GM18909 (cell line): ENCODE measurements around the gene TAF9.
"Not testable (repeated sequence)": the region's sequence is repeated elsewhere in the genome, so short reads cannot be mapped to it uniquely, and the experiment has no call there.

Experiments
- ATAC-seq: cut with Tn5 transposase; IDR thresholded peaks from one replicate; pipeline ENCODE4 v1.9.1; 2021; ENCODE audit warnings: mild to moderate bottlenecking; ENCODE audit not compliant: unreplicated experiment, poor library complexity

Gene TAF9

GRCh38 chr5:69341520-69342161 lies 27.7 kb downstream of the TAF9 start:
- no peak for ATAC-seq

DNA sequence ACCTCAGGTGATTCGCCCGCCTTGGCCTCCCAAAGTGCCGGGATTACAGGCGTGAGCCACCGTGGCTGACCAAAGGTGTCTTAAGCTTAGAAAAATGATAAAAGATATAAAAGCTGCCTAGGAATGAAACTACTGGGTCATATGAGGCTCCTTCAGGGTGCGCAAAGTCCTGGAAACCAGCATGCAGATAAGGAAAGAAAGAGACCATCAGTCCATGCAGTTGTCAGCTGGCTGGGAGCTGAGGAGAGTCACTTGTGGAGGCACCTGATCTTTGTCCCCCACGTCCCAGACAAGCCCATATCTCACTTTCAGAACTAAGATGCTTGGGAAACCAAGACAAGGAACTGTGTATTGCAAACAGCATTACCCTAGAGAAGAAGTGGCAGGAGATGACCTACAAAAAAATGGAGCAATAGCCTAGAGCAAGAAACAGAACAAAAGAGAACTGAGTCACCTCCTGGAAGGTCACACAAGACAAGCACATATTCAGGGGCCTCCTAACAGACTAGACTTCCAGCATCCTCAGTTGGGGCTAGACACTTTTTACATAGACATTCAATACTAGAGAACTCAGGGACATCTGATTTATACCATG lies 33.9 kb downstream of the TAF9 start:
- no peak for ATAC-seq

DNA sequence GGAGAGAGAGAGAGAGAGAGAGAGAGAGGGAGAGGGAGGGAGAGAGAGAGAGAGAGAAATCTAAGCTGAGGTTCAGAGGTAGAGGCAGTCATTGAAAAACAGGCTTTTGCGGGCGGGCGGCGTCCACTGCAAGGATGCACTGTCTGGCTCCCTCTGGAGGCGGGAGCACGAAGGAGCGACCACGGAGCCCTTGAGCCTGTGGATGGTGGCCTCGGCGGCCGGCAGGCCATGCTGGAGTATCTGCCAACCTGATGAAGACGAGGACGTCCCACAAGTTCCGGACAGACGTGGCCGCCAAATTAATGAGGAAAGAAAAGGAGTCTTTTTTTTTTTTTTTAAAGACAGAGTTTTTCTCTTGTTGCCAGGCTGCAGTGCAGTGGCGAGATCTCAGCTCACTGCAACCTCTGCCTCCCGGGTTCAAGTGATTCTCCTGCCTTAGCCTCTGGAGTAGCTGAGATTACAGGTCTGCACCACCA lies 34.5 kb downstream of the TAF9 start:
- peak; percentile 70 for ATAC-seq

DNA sequence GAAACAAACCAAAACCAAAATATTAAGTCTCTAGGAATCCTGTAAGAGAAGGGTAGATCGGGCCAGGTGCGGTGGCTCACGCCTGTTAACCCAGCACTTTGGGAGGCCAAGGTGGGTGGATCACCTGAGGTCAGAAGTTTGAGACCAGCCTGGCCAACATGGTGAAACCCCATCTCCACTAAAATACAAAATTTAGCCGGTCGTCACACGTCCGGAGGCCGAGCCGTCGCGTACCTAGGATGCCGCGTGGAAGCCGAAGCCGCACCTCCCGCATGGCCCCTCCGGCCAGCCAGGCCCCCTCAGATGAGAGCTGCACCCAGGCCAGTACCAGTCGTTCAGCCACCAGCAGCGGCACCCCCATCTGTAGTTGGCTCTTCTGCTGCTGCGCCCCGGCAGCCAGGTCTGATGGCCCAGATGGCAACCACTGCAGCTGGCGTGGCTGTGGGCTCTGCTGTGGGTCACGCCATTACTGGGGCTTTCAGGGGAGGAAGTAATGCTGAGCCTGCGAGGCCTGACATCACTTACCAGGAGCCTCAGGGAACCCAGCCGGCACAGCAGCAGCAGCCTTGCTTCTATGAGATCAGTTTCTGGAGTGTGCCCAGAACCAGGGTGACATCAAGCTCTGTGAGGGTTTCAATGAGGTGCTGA lies 35.5 kb downstream of the TAF9 start:
- not testable (repeated sequence) for ATAC-seq

GRCh38 chr5:69331528-69332445 lies 37.5 kb downstream of the TAF9 start:
- ATAC-seq = no peak

GRCh38 chr5:69329905-69330489 lies 39.3 kb downstream of the TAF9 start:
- ATAC-seq = no peak

DNA sequence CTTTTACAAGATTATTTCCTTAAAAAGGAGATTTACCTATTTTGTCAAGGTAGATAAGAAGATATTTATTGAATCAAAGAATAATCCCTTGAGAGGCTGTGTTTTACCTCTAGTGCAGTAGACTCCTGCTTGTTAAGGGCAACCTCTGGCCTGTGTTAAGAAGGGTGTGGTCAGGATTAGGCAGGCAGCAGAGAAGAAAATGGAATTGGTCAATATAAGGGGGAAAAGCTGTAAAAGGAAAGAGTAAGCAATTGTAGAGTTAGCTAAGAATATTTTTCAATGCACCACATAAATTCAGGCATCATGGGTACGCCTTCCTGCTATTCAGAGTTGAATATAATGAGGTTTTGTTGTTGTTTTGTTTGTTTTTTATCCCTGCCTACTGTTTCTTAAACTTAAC lies 43.0 kb downstream of the TAF9 start:
- ATAC-seq = no peak

DNA sequence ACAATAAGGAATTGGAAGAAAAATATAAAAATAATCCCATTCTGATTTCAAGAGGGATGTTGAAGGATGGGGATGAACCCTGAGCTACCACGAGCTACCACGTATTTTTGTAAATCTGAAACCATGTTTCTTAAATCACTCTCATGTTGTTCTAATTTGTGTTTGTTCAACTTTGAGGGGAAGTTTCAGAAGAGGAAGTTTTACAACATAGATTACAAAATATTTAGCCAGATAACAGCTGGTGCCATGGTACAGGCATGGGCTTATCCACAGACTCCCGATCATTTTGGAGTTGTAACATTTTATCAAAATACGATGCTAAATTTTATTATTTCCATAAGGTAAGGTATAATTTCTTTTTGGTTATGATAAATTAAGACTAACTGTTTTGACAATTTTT lies 51.9 kb downstream of the TAF9 start:
- no peak for ATAC-seq

- ATAC-seq = no peak
Measured at GRCh38 chr5:69315972-69316371, 53.3 kb downstream of the TAF9 start.
